Calu3 (cell line): ENCODE results near the gene TBC1D1. TPM values are rescaled to one million over a fixed set of nuclear protein-coding genes. Genes with fewer than 3 reads are reported as not detected.

Experiments used
- BruUV-seq: library from RNA; stranded (reverse); fragments of 400-500 nt; replicated peaks from 2 replicates; lab custom pipeline; 2021; lab: Mats Ljungman, UMichigan
- CTCF ChIA-PET: fragments of 300-600 bp; sonication (Branson Sonifier 250); formaldehyde crosslinking; loops from one replicate; lab custom pipeline; 2022; ENCODE audit warnings: antibody characterized with exemption; lab: Charles Lee
- DNase-seq: peaks from one replicate; pipeline ENCODE4 v3.0.0; 2022
- H3K27ac Mint-ChIP-seq: one replicate; pipeline ENCODE4 v1.8.0; 2022; ENCODE audit warnings: mixed read lengths; ENCODE audit not compliant: unreplicated experiment
- H3K27me3 Mint-ChIP-seq: one replicate; pipeline ENCODE4 v1.8.0; 2022; ENCODE audit warnings: mixed read lengths; ENCODE audit not compliant: unreplicated experiment
- H3K36me3 Mint-ChIP-seq: one replicate; pipeline ENCODE4 v1.8.0; 2022; ENCODE audit warnings: mild to moderate bottlenecking, moderate library complexity, mixed read lengths; ENCODE audit not compliant: insufficient read depth, unreplicated experiment
- H3K4me1 Mint-ChIP-seq: one replicate; pipeline ENCODE4 v1.8.0; 2022; ENCODE audit warnings: mild to moderate bottlenecking, low read depth, mixed read lengths; ENCODE audit not compliant: unreplicated experiment
- H3K4me3 Mint-ChIP-seq: one replicate; pipeline ENCODE4 v1.8.0; 2022; ENCODE audit warnings: mild to moderate bottlenecking, low read depth, moderate library complexity, mixed read lengths; ENCODE audit not compliant: unreplicated experiment
- H3K9me3 Mint-ChIP-seq: one replicate; pipeline ENCODE4 v1.8.0; 2022; ENCODE audit warnings: low read depth, mixed read lengths; ENCODE audit not compliant: unreplicated experiment
- CTCF ChIP-seq: fragments of 200-600 bp; IDR thresholded peaks from one replicate; pipeline ENCODE4 v1.8.0; 2022; ENCODE audit warnings: antibody characterized with exemption; ENCODE audit not compliant: unreplicated experiment
- intact Hi-C: fragments of 100-400 bp; cut with micrococcal nuclease; formaldehyde crosslinking; loops from one replicate; pipeline ENCODE4 v1.10.0; 2022; ENCODE audit not compliant: unreplicated experiment
- total RNA-seq: library from RNA; stranded (reverse); gene quantifications from 2 replicates; pipeline ENCODE4 v1.2.3, GENCODE V29; 2022

The TBC1D1 gene
- total RNA-seq, 1 experiment from 2014 or later: 39.8 TPM

GRCh38 chr4:38007645-38008044, 116.8 kb downstream of the TBC1D1 start:
- Mint-ChIP-seq H3K4me1 (no peaks in the 10 kb centered on the region), H3K9me3 (no peaks in the 10 kb centered on the region), H3K27ac (no peak overlapping the region), H3K4me3 (no peak overlapping the region), H3K36me3 (peaks cover under 1% of the 10 kb centered on the region), H3K27me3 (no peaks in the 10 kb centered on the region)
- intact Hi-C loops: no loop called here
- BruUV-seq: no TSS peak
- no peak for DNase-seq
- TF ChIP-seq CTCF: no peak
- CTCF ChIA-PET: no interaction called here

- Mint-ChIP-seq H3K36me3 (no peaks in the 10 kb centered on the region), H3K4me1 (no peaks in the 10 kb centered on the region), H3K27me3 (no peaks in the 10 kb centered on the region), H3K4me3 (no peak overlapping the region), H3K9me3 (no peaks in the 10 kb centered on the region), H3K27ac (no peak overlapping the region)
- intact Hi-C loops: no loop called here
- no peak for DNase-seq
- BruUV-seq: no TSS peak
- TF ChIP-seq CTCF: no peak
- CTCF ChIA-PET: no interaction called here
Observed at GRCh38 chr4:38008571-38009021, 117.7 kb downstream of the TBC1D1 start.

- Mint-ChIP-seq H3K27ac (no peak overlapping the region), H3K4me1 (no peaks in the 10 kb centered on the region), H3K4me3 (no peak overlapping the region), H3K36me3 (no peaks in the 10 kb centered on the region), H3K27me3 (no peaks in the 10 kb centered on the region), H3K9me3 (no peaks in the 10 kb centered on the region)
- BruUV-seq: no TSS peak
- TF ChIP-seq CTCF: no peak
- no peak for DNase-seq
- intact Hi-C loops: no loop called here
- CTCF ChIA-PET: no interaction called here
Observed at GRCh38 chr4:38009421-38009820, 118.5 kb downstream of the TBC1D1 start.

- H3K4me1 Mint-ChIP-seq: no peaks in the 10 kb centered on the region
- no peaks in the 10 kb centered on the region for H3K9me3 Mint-ChIP-seq
- no peak overlapping the region for H3K4me3 Mint-ChIP-seq
- no peaks in the 10 kb centered on the region for H3K27me3 Mint-ChIP-seq
- intact Hi-C loops: no loop called here
- CTCF ChIA-PET: no interaction called here
- H3K27ac Mint-ChIP-seq: no peak overlapping the region
- no peak for DNase-seq
- BruUV-seq: no TSS peak
- H3K36me3 Mint-ChIP-seq: no peaks in the 10 kb centered on the region
- TF ChIP-seq CTCF: no peak
Observed at GRCh38 chr4:38009949-38010348, 119.1 kb downstream of the TBC1D1 start.
